ENCODE measurements around the gene LHB.

Gene LHB

GRCh38 chr19:49006905-49007304 is 10.0 kb downstream of the LHB start:
- DNase-seq: no peak

- no peak for DNase-seq
Measured at GRCh38 chr19:49004964-49005614, 11.8 kb downstream of the LHB start.

GRCh38 chr19:49004133-49004532 is 12.8 kb downstream of the LHB start:
- DNase-seq: no peak

GRCh38 chr19:48999481-49000325 is 17.2 kb downstream of the LHB start:
- DNase-seq: peak; percentile 54 to 56

- peak; percentile 21 to 48 for DNase-seq
Measured at GRCh38 chr19:48997972-48998371, 18.9 kb downstream of the LHB start.

- DNase-seq: no peak
Measured at GRCh38 chr19:48994035-48994386, 22.9 kb downstream of the LHB start.

- peak; percentile 99 for DNase-seq
Measured at GRCh38 chr19:48993175-48994034, 23.5 kb downstream of the LHB start, which contains the start of the genes GYS1 and RUVBL2. GYS1 (minus strand) TSS chr19:48993309; CDS start chr19:48993112, 197 bp downstream. RUVBL2 (plus strand) TSS chr19:48993887; CDS start chr19:48993912, 25 bp downstream.

GRCh38 chr19:48992581-48993174 is 24.2 kb downstream of the LHB start:
- no peak for DNase-seq

GRCh38 chr19:48991873-48992580 is 24.9 kb downstream of the LHB start:
- no peak for DNase-seq

GRCh38 chr19:48991011-48991609 is 25.8 kb downstream of the LHB start:
- DNase-seq: no peak

GRCh38 chr19:48990400-48990799 is 26.5 kb downstream of the LHB start:
- DNase-seq: no peak

- no peak for DNase-seq
Measured at GRCh38 chr19:48989701-48990291, 27.1 kb downstream of the LHB start.

GRCh38 chr19:48988860-48989259 is 28.0 kb downstream of the LHB start:
- no peak for DNase-seq

- DNase-seq: no peak
Measured at GRCh38 chr19:48988286-48988685, 28.6 kb downstream of the LHB start.

- DNase-seq: no peak
Measured at GRCh38 chr19:48987323-48987722, 29.6 kb downstream of the LHB start.

GRCh38 chr19:48986211-48986610 is 30.7 kb downstream of the LHB start:
- DNase-seq: no peak

GRCh38 chr19:48985711-48986110 is 31.2 kb downstream of the LHB start:
- no peak for DNase-seq

GRCh38 chr19:48982280-48982679 is 34.6 kb downstream of the LHB start:
- no peak for DNase-seq

GRCh38 chr19:48977061-48977460 is 39.8 kb downstream of the LHB start:
- no peak for DNase-seq

- DNase-seq: no peak
Measured at GRCh38 chr19:48975947-48976847, 40.7 kb downstream of the LHB start.
